ENCODE measurements around the gene PYDC2. TPM values are rescaled to one million over a fixed set of nuclear protein-coding genes. Genes with fewer than 3 reads are reported as not detected.

The PYDC2 gene
- total RNA-seq, 1 donor from 2014 or later: not detected

DNA sequence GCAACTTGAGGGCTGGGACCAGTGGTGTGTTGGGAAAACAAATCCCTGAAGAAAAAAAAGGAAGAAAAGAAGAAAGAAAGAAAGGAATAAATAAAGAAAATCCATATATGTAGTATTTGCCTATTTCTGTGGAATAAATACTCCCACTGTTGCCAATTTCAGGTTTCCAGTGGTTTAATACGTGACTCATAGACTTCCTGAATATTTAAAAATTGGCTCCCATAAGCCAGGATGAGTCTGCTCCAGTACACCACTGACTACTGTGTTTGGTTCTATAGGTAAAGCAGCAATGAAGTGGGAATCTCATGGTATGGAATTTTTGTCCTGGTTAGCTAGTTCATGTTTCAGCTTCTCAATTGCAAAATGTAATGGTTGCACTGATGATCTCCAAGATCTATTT lies 31.6 kb downstream of the PYDC2 start:
- Histone ChIP-seq H3K36me3 (no peaks in the 10 kb centered on the region), H3K27me3 (no peaks in the 10 kb centered on the region), H3K27ac (no peak overlapping the region), H3K4me3 (no peak overlapping the region), H3K9me3 (no peaks in the 10 kb centered on the region), H3K4me1 (no peaks in the 10 kb centered on the region)
- intact Hi-C loops (cut with DNase I): no loop called here
- no peak for DNase-seq (ENCODE audit: low spot score in 2 of 2)
- TF ChIP-seq, protein P1, sequence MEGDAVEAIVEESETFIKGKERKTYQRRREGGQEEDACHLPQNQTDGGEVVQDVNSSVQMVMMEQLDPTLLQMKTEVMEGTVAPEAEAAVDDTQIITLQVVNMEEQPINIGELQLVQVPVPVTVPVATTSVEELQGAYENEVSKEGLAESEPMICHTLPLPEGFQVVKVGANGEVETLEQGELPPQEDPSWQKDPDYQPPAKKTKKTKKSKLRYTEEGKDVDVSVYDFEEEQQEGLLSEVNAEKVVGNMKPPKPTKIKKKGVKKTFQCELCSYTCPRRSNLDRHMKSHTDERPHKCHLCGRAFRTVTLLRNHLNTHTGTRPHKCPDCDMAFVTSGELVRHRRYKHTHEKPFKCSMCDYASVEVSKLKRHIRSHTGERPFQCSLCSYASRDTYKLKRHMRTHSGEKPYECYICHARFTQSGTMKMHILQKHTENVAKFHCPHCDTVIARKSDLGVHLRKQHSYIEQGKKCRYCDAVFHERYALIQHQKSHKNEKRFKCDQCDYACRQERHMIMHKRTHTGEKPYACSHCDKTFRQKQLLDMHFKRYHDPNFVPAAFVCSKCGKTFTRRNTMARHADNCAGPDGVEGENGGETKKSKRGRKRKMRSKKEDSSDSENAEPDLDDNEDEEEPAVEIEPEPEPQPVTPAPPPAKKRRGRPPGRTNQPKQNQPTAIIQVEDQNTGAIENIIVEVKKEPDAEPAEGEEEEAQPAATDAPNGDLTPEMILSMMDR (IDR thresholded peaks at IDR 0.05): no peak

DNA sequence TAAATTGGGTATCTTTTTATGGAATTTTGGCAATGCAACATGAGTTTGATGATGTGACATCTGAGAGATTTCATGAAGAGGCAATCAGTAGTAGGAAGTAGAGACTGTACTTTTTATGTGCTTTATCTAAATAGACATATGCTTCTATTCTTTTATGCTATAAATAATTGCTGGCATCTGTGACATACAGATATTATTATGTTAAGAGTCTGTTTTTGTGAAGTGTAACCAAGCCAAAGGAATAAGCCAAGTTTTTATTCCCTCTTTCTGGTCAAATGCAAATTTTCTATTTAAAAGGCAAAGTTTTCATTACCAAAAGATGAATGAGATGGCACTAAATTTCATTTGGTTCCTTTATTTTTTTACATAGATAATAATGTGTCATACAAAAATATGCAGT lies 32.4 kb downstream of the PYDC2 start:
- intact Hi-C loops (cut with DNase I): no loop called here
- H3K4me3 ChIP-seq: no peak overlapping the region
- no peaks in the 10 kb centered on the region for H3K27me3 ChIP-seq
- no peaks in the 10 kb centered on the region for H3K4me1 ChIP-seq
- H3K27ac ChIP-seq: no peak overlapping the region
- H3K36me3 ChIP-seq: no peaks in the 10 kb centered on the region
- no peaks in the 10 kb centered on the region for H3K9me3 ChIP-seq
- no peak for DNase-seq (ENCODE audit: low spot score in 2 of 2)
- TF ChIP-seq, protein P1 (IDR thresholded peaks at IDR 0.05): no peak

DNA sequence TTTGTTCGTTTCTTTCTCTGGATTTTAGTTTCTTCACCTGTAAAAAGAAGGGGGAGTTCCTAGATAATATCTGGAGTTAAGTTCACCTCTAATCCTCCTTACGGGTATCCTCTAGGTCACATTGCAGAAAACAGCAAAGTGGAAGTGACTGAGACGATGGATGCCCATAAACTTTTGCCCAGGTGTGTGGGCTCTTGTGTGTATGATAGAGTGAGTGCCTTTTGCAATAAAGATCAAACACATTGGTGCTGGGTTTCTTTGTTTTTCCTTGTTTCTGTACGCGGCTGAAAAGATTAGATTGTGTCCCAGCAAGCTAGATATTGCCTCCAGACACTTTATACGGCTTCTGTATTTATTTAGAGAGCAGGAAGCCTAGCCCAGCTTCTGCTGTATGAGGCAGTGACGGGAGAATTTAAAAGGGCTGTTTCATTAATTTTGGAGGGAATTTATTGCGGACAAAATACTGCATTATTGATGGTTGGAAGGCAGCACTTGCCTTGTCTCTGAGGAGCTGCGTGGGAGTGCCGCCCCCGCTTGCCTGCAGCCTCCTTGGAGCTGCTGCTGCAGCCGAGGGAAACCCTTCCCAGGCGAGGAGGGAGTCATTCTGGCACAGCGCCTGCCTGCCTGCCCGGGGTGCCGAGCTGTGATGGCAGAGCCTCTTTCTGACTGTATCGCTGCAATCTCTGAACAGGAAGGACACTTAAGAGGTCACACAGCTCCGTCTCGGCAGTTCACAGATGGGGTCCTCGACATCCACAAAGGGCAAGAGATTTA lies 38.5 kb downstream of the PYDC2 start:
- H3K4me3 ChIP-seq: no peak overlapping the region
- H3K4me1 ChIP-seq: no peaks in the 10 kb centered on the region
- DNase-seq (ENCODE audit: low spot score in 2 of 2): no peak
- TF ChIP-seq, protein P1 (IDR thresholded peaks at IDR 0.05): no peak
- no peaks in the 10 kb centered on the region for H3K36me3 ChIP-seq
- H3K9me3 ChIP-seq: no peaks in the 10 kb centered on the region
- no peak overlapping the region for H3K27ac ChIP-seq
- intact Hi-C loops (cut with DNase I): no loop called here
- no peaks in the 10 kb centered on the region for H3K27me3 ChIP-seq

DNA sequence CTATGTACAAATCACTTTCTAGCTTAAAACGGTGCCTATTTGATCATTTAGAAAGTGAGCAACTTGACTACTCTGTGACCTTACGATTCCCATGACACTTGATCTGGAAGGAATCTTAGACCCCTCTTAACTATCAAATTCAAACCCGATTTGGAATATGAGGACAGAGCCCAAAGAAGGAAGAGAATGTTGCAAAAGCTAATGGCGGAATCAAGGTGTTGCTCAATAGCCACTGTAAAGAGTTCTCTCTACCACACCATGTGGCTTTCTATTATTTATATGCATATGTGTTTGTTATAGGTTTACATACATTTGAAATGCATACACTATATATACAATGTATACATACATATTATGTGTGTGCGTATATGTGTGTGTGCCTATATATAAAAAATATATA lies 39.9 kb downstream of the PYDC2 start:
- intact Hi-C loops (cut with DNase I): no loop called here
- no peaks in the 10 kb centered on the region for H3K4me1 ChIP-seq
- no peak overlapping the region for H3K27ac ChIP-seq
- no peak overlapping the region for H3K4me3 ChIP-seq
- no peak for DNase-seq (ENCODE audit: low spot score in 2 of 2)
- no peaks in the 10 kb centered on the region for H3K27me3 ChIP-seq
- TF ChIP-seq, protein P1 (IDR thresholded peaks at IDR 0.05): no peak
- no peaks in the 10 kb centered on the region for H3K36me3 ChIP-seq
- H3K9me3 ChIP-seq: no peaks in the 10 kb centered on the region

DNA sequence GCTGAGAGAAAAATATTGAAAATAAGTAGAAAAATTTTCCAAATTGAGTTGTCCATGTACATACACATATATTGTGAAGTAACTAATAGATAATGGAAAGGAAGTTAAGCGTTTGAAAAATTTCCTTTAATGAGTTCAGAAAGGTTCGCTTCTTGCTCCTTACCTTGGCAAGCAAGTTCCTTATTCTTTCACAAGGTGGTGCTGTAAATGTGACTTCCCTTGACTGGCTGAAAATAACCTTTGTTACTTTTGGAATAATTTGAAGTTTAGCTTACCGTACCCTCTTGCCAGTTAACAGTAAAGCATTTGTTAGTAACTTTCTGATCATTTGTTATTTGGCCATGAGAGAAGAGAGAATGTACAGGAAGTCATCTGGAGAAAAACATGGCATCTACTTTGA lies 41.6 kb downstream of the PYDC2 start:
- H3K27me3 ChIP-seq: no peaks in the 10 kb centered on the region
- H3K4me1 ChIP-seq: no peaks in the 10 kb centered on the region
- intact Hi-C loops (cut with DNase I): no loop called here
- DNase-seq (ENCODE audit: low spot score in 2 of 2): no peak
- H3K27ac ChIP-seq: no peak overlapping the region
- no peak overlapping the region for H3K4me3 ChIP-seq
- no peaks in the 10 kb centered on the region for H3K36me3 ChIP-seq
- TF ChIP-seq, protein P1 (IDR thresholded peaks at IDR 0.05): no peak
- no peaks in the 10 kb centered on the region for H3K9me3 ChIP-seq

Measured in ascending aorta (tissue), 2 donors.